ENCODE results near the gene RAD50.
"Not testable (repeated sequence)": the region's sequence is repeated elsewhere in the genome, so short reads cannot be mapped to it uniquely, and the experiment has no call there.

RAD50 gene

DNA sequence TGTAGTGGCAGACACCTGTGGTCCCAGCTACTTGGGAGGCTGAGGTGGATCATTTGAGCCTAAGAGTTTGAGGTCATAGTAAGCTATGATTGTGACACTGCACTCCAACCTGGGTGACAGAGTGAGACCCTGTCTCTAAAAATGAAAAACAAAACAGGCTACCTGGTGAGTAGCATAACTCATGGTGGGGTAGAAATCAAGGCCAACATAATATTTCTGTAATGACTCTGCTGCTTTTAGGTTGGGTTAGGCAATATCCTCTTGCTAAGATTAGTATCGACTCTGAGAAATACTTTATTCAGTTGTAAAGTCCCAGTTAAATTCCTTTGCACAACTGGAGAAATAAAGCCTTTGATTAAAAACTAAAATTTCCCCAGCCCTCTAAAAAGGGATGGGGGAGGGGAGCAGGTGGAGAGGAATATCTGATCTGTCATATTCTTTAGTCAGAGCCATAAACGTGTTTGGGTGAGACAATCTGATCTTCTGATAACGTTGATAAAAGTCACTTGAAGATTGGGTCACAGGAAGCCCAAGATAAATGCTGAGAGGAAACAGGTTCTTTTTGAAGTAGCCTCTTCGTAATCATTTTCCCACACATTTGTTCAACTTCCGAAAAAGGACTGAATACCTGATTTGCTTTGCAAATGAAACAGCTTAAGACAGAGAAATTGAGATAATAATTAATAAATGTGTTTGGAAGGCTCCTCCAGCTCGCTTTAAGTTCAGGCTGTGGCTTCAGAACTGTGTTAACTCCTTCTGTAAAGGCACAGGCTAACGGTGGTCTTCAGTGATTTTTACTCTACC lies 132.0 kb downstream of the RAD50 start:
- no peak overlapping the region for H3K4me3 Mint-ChIP-seq
- H3K36me3 Mint-ChIP-seq = peaks cover 6% of the 10 kb centered on the region
- peaks cover 3% of the 10 kb centered on the region for H3K4me1 Mint-ChIP-seq
- no peak for DNase-seq (ENCODE audit: low spot score in 2 of 2)
- ATAC-seq (ENCODE audit: low read depth) = no peak
- H3K27me3 Mint-ChIP-seq = no peaks in the 10 kb centered on the region
- peaks cover 2% of the 10 kb centered on the region for H3K9me3 Mint-ChIP-seq
- H3K27ac Mint-ChIP-seq = no peak overlapping the region

DNA sequence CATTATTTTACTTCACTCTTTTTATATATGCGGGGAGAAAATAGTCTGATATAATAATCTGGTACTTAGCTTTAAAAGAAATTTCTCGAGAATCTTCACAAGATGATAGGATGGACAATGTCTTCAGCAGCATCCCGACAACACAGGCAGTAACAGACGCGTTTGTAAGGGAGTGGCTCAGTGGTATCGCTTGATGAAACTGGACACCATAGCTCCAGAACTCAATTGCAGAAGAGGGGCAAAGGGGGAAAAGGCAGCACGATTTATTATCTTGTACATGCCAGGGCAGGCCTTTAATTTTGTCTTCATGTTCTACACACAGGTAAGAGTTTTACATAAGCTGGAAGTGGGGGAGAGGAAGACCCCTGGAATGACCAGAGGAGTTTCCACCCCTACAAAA lies 132.7 kb downstream of the RAD50 start:
- H3K27me3 Mint-ChIP-seq = no peaks in the 10 kb centered on the region
- no peak overlapping the region for H3K27ac Mint-ChIP-seq

GRCh38 chr5:132690156-132690555 lies 133.4 kb downstream of the RAD50 start:
- Mint-ChIP-seq H3K36me3 (peaks cover 6% of the 10 kb centered on the region), H3K27ac (no peak overlapping the region), H3K4me1 (peaks cover 3% of the 10 kb centered on the region)

More for the DNA sequence above, 132.7 kb downstream of the RAD50 start:
- H3K4me3 Mint-ChIP-seq = no peak overlapping the region
- peaks cover 6% of the 10 kb centered on the region for H3K36me3 Mint-ChIP-seq
- peaks cover 2% of the 10 kb centered on the region for H3K9me3 Mint-ChIP-seq
- no peak for DNase-seq (ENCODE audit: low spot score in 2 of 2)
- peaks cover 3% of the 10 kb centered on the region for H3K4me1 Mint-ChIP-seq
- no peak for ATAC-seq (ENCODE audit: low read depth)

GRCh38 chr5:132691755-132692631 lies 135.2 kb downstream of the RAD50 start:
- not testable (repeated sequence) for H3K9me3 Mint-ChIP-seq; H3K4me1 Mint-ChIP-seq; H3K27ac Mint-ChIP-seq; ATAC-seq (ENCODE audit: low read depth); H3K4me3 Mint-ChIP-seq; H3K27me3 Mint-ChIP-seq; DNase-seq (ENCODE audit: low spot score in 2 of 2); H3K36me3 Mint-ChIP-seq

More at GRCh38 chr5:132690156-132690555, 133.4 kb downstream of the RAD50 start:
- Mint-ChIP-seq H3K9me3 (peaks cover 2% of the 10 kb centered on the region), H3K27me3 (no peaks in the 10 kb centered on the region), H3K4me3 (no peak overlapping the region)
- ATAC-seq (ENCODE audit: low read depth) (no peak), DNase-seq (ENCODE audit: low spot score in 2 of 2) (no peak)

DNA sequence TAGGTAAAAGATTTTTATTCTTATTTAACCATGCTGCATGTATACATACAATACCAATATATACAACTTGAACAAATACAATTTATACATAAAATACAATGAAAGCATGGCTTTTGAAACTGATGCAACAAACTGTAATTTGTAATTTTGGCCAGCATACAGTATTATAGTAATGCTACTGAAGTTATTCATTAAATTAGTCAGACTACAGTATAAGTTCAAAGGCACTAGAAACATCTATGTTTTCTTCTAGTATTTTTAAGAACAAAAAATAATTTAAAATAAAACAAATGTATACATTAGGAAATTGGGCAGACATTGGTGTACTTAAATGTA lies 135.8 kb downstream of the RAD50 start:
- H3K4me1 Mint-ChIP-seq = peaks cover 3% of the 10 kb centered on the region
- no peak overlapping the region for H3K27ac Mint-ChIP-seq
- ATAC-seq (ENCODE audit: low read depth) = no peak
- no peak for DNase-seq (ENCODE audit: low spot score in 2 of 2)
- H3K9me3 Mint-ChIP-seq = peaks cover 2% of the 10 kb centered on the region
- H3K36me3 Mint-ChIP-seq = peaks cover 11% of the 10 kb centered on the region
- no peaks in the 10 kb centered on the region for H3K27me3 Mint-ChIP-seq
- no peak overlapping the region for H3K4me3 Mint-ChIP-seq

Data from memory B cell (primary cell).